OCI-LY7 (cell line): Measurements from ENCODE around the gene DNAJC3.

ENCODE experiments used
- EZH2phosphoT487 ChIP-seq: fragments of 200-600 bp; sonication (generic); IDR thresholded peaks from 2 replicates; pipeline ENCODE4 v1.6.1; 2018; ENCODE audit warnings: low read depth, borderline replicate concordance, mild to moderate bottlenecking, mixed run types, antibody characterized with exemption, low read length, moderate library complexity, mixed read lengths
- TF ChIP-seq, protein P1 (sequence below): fragments of 200-600 bp; sonication (generic); conservative IDR thresholded peaks from 2 replicates; pipeline ENCODE4 v1.5.1; 2014; ENCODE audit warnings: mild to moderate bottlenecking, antibody characterized with exemption, low read length, moderate library complexity, mixed read lengths

DNA sequence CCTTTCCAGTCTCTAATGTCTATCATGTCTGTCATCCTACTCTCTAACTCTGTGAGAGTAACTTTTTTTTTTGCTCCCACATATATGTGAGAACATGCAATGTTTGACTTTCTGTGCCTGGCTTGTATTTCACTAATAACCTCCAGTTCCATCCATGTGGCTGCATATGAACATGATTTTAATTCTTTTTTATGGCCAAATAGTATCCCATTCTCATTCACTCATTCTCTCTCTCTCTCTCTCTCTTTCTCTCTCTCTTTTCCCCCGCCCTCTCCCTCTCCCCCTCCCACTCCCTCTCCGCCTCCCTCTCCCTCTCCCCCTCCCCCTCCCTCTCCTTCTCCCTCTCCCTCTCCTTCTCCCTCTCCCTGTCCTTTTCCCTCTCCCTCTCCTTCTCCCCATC lies 52.0 kb downstream of the DNAJC3 start:
- TF ChIP-seq, protein P1, sequence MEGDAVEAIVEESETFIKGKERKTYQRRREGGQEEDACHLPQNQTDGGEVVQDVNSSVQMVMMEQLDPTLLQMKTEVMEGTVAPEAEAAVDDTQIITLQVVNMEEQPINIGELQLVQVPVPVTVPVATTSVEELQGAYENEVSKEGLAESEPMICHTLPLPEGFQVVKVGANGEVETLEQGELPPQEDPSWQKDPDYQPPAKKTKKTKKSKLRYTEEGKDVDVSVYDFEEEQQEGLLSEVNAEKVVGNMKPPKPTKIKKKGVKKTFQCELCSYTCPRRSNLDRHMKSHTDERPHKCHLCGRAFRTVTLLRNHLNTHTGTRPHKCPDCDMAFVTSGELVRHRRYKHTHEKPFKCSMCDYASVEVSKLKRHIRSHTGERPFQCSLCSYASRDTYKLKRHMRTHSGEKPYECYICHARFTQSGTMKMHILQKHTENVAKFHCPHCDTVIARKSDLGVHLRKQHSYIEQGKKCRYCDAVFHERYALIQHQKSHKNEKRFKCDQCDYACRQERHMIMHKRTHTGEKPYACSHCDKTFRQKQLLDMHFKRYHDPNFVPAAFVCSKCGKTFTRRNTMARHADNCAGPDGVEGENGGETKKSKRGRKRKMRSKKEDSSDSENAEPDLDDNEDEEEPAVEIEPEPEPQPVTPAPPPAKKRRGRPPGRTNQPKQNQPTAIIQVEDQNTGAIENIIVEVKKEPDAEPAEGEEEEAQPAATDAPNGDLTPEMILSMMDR: no peak
- no peak for TF ChIP-seq EZH2phosphoT487
